HG03280 (cell line): ENCODE results near the gene SYCP2L.
A peak's percentile ranks its signal among the peaks of the same experiment; 100 is the strongest.
"Not testable (repeated sequence)": the region's sequence is repeated elsewhere in the genome, so short reads cannot be mapped to it uniquely, and the experiment has no call there.

Source experiments
- ATAC-seq: cut with Tn5 transposase; IDR thresholded peaks from one replicate; pipeline ENCODE4 v1.9.1; 2021; ENCODE audit warnings: mild to moderate bottlenecking, moderate library complexity; ENCODE audit not compliant: unreplicated experiment

SYCP2L gene

GRCh38 chr6:10886691-10887502, at the start of gene SYCP2L:
Gene SYCP2L, plus strand, starts transcription at chr6:10887052. Its CDS starts 75 bp downstream, at chr6:10887127.
- peak; percentile 38 for ATAC-seq

GRCh38 chr6:10837622-10837994, 49.2 kb upstream of the SYCP2L start:
- no peak for ATAC-seq

DNA sequence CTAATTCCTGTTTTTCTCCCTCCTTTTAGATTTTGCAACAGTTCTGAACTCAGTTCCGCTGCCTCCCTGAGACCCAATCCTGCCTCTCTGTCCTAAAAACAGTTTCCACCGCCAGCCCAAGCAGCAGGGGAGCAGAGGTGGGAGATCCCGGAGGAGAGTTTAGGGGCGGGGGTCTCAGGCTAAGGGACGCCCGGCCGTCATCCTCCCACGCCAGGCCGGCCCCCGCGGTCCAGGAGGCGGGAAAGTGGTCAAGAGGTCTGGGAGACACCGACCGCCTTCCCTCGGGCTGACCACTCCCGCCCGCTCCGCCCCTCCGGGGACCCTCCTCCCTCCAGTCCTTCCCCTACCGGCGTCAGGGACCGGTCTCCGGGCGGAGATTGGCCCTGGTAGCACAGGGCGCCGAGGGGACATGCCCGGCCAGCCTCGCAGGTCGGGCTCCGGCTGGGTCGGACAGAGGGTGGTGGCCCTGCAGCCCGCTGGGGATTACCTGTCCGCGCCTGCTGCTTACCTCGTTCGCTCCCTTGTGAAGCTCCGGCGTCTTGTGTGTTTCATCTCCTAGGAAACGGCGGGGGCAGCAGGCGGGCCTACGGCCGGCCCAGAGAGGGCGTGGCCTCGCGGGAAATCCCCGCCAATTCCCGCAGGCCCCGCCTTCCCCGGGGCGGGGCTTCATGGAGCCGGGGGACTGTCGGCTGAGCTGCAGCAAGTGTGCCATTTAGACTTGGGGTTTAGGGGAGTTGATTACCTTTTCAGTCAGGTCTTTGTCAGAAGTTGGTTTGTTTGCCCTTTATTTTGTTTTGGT, 48.7 kb upstream of the SYCP2L start, which contains the start of gene MAK:
Gene MAK (minus strand): TSS at position 545 of the 799 bp plus-strand sequence. CDS start 7,891 bp downstream, outside the sequence.
- peak; percentile 90 for ATAC-seq

GRCh38 chr6:10838794-10839333, 48.0 kb upstream of the SYCP2L start:
- peak; percentile 41 for ATAC-seq

GRCh38 chr6:10843554-10843953, 43.3 kb upstream of the SYCP2L start:
- ATAC-seq = no peak

DNA sequence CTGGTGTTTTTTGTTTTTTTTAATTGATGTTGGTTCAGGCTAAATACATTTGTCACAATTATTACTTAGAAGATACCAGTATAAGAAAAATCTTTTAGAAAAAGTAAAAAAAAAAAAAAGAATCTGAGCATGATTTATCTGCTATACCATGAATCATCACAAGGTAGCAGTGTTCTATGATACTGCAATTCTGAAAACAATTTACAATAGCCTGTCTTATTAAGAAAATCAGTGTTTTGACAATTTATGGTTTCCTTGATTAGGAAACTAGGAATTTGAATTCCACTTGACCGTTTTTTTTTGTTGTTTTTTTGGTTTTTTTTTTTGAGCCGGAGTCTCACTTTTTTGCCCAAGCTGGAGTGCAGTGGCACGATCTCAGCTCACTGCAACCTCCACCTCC, 39.2 kb upstream of the SYCP2L start:
- no peak for ATAC-seq

DNA sequence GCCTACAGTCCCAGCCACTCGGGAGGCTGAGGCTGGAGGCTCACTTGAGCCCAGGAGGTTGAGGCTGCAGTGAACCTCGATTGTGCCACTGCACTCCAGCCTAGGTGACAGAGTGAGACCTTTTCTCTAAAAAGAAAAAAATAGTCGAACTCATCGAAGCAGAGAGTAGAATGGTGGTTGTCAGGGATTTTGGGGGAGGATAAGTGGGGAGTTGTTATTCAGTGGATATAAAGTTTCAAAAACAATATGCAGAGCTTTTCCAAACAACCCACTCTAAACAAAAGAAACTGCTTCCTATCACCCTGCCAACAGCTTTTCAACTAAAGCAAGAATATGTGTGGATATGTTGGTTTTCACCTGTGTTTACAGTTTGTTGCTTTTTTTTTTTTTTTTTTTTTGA, 37.0 kb upstream of the SYCP2L start:
- ATAC-seq = no peak

- no peak for ATAC-seq
Measured at GRCh38 chr6:10850728-10851127, 36.1 kb upstream of the SYCP2L start.

DNA sequence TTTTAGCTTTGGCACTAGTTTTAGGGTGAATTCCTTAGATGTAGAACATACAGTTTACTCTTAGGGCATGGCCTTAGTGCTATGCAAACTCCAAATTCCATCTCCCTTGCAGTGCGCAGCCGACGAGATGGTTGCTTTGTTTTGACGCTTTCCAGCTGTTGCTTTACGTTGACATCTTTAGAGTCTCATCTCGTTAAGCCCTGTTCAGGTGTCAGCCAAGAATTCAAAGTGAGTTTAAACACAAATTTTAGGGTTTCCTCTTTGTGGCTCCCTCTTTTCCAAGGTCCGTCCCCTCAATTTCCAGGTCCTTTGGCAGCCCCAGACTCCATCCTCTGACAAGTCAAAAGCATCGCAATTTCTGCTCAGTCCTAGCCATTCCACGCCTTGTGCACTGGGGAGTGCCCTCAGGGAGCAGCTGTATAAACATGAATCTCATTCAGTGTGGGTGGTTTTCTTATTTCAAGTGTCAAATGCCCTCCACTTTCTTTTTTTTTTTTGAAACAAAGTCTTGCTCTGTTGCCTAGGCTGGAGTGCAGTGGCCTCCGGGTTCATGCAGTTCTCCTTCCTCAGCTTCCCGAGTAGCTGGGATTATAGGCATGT, 34.4 kb upstream of the SYCP2L start:
- no peak for ATAC-seq

GRCh38 chr6:10853849-10854300, 33.0 kb upstream of the SYCP2L start:
- ATAC-seq = not testable (repeated sequence)

GRCh38 chr6:10854922-10855632, 31.8 kb upstream of the SYCP2L start:
- ATAC-seq = no peak

DNA sequence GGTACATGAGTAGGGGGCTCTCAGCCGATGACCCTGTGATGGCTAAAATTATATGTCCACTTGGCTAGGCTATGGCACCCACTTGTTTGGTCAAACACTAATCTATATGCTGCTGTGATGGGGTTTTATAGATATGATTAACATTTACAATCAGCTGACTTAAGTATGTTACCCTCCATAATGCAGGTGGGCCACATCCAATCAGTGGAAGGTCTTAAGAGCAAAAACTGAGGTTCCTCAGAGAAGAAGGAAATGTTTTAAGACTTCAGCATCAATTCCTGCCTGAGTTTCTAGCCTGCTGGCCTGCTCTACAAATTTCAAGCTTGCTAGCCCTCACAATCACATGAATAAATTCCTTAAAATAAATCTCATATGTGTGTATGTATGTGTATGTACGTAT, 29.6 kb upstream of the SYCP2L start:
- ATAC-seq = no peak

DNA sequence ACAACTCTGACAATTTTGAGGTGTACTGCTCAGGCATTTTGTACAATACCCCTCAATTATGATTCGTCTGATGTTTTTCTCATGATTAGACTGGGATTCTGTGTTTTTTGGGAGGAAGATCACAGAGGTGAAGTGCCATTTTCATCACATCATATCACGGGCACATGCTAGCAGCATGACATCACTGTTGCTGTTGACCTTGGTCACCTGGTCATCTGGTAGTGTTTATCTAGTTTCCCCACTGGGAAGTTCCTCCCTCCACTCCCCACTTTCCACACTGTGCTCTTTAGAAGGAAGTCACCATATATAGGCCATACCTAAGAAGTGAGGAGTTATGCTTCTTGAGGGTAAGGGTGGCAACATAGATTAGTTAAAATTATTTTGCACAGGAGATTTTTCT, 25.8 kb upstream of the SYCP2L start:
- no peak for ATAC-seq

DNA sequence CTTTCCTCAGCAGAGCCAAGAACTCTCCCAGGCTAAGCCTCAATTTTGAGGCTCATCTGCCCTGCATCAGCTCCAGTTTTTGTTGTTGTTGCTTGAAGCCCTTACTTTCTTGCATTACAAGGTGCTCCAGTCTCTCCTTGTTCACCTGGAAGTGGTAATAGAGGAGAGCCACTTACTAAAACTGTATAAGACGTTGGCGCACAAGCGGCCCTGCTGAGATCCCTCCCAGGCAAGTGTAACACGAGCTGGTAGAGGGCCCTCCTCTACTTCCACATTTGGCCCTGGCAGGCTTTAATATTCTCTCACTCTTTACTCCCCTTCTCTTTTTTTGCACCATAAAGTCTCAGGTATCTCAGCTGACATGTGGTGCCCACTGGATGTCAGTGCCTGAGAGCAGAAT, 24.5 kb upstream of the SYCP2L start:
- no peak for ATAC-seq

DNA sequence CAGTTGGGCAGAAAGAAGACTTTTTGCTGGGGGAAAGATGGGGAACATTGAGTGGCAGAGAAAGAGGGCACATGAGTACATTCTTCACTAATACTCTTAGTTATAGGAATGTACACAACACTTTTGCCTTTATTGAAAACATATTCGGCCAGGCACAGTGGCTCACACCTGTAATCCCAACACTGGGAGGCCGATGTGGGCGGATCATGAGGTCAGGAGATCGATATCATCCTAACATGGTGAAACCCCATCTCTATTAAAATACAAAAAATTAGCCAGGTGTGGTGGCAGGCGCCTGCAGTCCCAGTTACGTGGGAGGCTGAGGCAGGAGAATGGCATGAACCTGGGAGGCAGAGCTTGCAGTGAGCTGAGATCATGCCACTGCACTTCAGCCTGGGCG, 23.8 kb upstream of the SYCP2L start:
- ATAC-seq = not testable (repeated sequence)

- ATAC-seq = not testable (repeated sequence)
Measured at GRCh38 chr6:10866709-10867108, 20.1 kb upstream of the SYCP2L start.

DNA sequence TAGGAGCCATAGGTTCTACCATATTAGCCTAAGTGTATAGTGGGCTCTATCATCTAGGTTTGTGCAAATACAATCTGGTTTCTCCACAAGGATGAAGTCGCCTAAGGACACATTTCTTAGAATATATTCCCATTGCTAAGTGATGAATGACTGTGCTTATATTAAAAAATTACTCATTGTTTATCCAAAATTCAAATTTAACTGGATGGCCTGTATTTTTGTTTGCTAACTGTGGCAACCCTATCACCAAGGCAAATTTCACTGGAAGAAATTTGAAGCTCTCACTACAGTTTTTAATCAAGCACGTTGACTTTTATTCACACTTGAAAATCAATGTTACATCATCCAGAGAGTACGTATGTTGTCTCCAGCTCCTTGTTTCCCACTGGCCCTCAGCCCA, 18.9 kb upstream of the SYCP2L start:
- no peak for ATAC-seq

GRCh38 chr6:10873374-10873773, 13.5 kb upstream of the SYCP2L start:
- no peak for ATAC-seq

DNA sequence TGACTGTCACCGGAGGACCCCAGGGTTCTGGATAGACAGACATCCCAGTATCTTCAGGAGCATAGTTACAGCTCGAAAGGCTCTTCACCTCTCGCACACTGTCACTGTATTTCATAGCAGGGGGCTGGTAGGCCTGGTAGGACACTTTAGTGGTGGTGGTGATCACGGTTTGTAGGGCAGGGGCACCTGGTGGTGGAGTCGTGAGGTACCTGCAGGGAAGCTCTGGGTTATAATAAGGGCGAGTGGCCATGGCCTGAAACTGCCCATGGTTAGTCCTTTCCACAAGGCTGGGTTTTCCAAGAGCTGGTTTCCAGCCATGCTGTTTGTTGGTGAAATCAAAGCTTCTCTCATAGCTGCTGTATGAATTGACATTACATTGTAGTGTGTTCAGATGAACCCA, 12.6 kb upstream of the SYCP2L start:
- ATAC-seq = no peak

DNA sequence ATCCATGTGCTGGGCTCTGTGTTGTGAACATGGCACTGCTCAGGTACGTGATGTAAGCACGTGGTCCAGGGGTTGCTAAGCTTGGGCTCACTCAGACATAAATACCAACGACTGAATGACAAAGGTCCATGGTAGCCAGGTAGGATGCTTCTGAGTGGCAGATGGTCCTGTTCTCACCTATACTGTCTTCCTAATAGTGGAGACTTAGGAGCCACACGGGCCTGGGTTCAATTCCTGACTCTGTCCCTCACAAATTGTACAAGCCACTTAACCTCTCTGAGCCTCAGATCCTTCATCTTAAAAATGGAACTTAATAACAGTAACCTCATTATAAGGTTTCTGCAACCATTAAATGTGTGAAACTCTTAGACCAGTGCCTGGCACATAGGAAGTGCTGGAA, 11.8 kb upstream of the SYCP2L start:
- no peak for ATAC-seq

DNA sequence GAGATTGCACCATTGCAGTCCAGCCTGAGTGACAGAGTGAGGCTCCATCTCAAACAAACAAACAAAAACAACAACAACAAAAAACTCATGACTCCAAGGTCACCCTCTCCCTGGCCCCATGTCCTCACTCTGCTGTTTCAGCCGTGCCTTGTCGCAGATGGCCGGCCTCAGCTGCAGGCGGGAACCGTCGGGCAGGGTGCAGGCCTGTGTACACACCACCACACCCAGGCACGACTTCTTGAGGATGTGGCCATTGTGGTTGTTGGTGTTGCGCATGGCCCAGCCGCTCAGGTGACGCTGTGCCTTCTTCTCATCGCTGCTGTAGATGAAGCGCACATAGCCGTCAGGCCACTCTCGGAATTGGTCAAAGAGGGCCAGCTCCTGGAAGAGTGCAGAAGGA, 9.8 kb upstream of the SYCP2L start:
- ATAC-seq = no peak
